IPS-11a (cell line): ENCODE measurements around the gene OR12D1.

Experiments
- H3K4me3 ChIP-seq: one replicate; pipeline ENCODE4 v1.5.1; 2013; ENCODE audit warnings: low read depth, low read length, control low read depth

The OR12D1 gene

GRCh38 chr6:29465279-29465678 lies 50.6 kb downstream of the OR12D1 start:
- H3K4me3 ChIP-seq: no peak overlapping the region

- H3K4me3 ChIP-seq: no peak overlapping the region
Measured at GRCh38 chr6:29465801-29466200, 51.1 kb downstream of the OR12D1 start.

- H3K4me3 ChIP-seq: no peak overlapping the region
Measured at GRCh38 chr6:29466241-29466640, 51.5 kb downstream of the OR12D1 start.
